ENCODE data around the gene ADCY3.

Gene ADCY3

DNA sequence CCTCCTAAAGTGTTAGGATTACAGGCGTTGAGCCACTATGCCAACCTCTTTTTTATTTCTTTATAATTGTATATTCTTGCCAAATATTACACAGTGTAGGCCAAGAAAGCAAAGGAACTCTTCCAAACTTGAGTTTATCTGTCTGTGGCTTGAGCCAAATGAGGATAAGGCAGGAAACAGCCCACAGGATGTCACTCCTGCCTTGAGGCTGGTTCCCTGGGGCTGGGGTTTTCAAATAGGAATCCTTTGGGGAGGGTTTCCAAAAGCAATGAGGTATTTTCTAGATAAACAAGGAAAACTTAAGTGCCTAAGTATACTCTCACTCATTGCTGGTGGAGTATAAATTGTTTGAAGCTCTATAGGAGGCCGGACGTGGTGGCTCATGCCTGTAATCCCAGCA, 56.4 kb downstream of the ADCY3 start:
- no peak for ATAC-seq
- Mint-ChIP-seq H3K36me3 (ENCODE audit: low read depth) (peaks cover 11% of the 10 kb centered on the region), H3K4me3 (no peak overlapping the region), H3K27me3 (no peaks in the 10 kb centered on the region), H3K4me1 (peaks cover 2% of the 10 kb centered on the region), H3K27ac (no peak overlapping the region), H3K9me3 (no peaks in the 10 kb centered on the region)
- DNase-seq: no peak

DNA sequence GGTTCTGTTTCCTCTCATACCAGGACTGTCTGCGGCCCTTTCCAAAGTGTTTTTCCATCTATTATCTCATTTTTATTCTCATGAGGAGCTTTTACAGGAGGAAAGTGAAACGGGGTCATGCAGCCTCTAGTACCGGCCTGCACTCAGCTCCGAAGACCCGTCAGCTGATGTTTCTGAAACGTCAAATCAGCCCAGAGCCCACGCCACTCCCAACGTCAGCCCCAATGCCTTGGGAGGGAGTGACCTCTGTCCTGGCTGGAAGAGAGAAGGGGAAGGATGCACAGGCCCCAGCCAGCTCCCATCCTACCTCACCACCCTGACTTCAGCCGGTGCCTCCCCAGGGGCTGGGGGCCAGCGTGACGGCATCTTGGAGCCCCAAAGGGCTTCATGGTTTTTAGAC, 58.5 kb downstream of the ADCY3 start:
- DNase-seq (no peak), ATAC-seq (no peak)
- H3K27me3 Mint-ChIP-seq: no peaks in the 10 kb centered on the region
- H3K4me1 Mint-ChIP-seq: no peaks in the 10 kb centered on the region
- H3K36me3 Mint-ChIP-seq (ENCODE audit: low read depth): peaks cover 9% of the 10 kb centered on the region
- no peaks in the 10 kb centered on the region for H3K9me3 Mint-ChIP-seq
- no peak overlapping the region for H3K4me3 Mint-ChIP-seq
- no peak overlapping the region for H3K27ac Mint-ChIP-seq

DNA sequence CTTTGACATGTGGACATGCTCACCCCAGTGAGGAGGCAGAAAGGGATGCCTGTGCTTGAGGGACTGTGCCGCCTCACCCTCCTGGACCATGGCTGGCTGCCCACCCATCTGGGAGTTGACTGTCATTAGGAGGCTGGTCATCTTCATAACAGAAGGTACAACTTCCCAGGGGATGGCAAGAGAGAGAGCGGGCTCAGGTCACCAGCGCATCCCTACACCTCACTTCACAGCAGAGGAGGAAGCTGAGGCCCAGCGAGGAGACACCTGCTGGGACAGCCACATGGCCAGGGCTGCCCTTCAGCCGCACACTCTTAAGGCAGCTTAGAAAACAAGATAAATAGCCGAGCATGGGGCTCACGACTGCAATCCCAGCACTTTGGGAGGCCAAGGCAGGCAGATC, 59.4 kb downstream of the ADCY3 start:
- Mint-ChIP-seq H3K36me3 (ENCODE audit: low read depth) (peaks cover 12% of the 10 kb centered on the region), H3K9me3 (no peaks in the 10 kb centered on the region), H3K4me3 (no peak overlapping the region), H3K27me3 (no peaks in the 10 kb centered on the region), H3K27ac (no peak overlapping the region), H3K4me1 (no peaks in the 10 kb centered on the region)
- ATAC-seq (no peak), DNase-seq (no peak)

DNA sequence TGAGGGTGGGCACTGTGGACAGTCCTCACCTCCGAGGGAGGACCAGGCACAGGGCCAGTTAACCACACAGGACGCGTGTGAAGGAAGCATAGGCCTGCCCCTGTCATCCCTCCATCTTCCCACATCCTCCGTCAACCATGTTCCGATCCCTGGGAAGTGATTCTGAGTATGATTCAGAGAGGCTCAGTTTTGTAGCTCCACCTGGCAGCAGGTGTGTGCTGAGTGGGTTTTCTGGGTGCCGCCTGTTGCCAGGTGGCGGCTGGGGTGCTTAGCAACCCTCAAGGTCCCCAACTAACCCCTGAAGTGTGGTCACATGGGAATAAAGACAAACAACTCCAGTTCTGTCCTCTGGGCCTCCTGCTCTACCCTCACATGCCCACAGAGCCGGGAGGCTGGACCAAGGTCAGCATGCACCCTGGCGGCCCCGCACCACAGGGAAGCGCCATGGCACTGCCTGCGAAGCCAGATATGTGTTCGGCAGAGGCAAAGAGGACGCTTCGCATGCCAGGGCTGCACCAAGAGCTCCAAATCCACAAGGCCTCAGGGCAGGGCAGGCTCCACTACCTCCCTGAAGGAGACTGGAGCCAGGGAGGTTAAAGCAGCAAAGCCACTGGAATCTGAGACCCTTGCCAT, 60.0 kb downstream of the ADCY3 start:
- H3K4me1 Mint-ChIP-seq: no peaks in the 10 kb centered on the region
- H3K36me3 Mint-ChIP-seq (ENCODE audit: low read depth): peaks cover 12% of the 10 kb centered on the region
- no peaks in the 10 kb centered on the region for H3K9me3 Mint-ChIP-seq
- DNase-seq (no peak), ATAC-seq (no peak)
- H3K27ac Mint-ChIP-seq: no peak overlapping the region
- H3K27me3 Mint-ChIP-seq: no peaks in the 10 kb centered on the region
- H3K4me3 Mint-ChIP-seq: no peak overlapping the region

DNA sequence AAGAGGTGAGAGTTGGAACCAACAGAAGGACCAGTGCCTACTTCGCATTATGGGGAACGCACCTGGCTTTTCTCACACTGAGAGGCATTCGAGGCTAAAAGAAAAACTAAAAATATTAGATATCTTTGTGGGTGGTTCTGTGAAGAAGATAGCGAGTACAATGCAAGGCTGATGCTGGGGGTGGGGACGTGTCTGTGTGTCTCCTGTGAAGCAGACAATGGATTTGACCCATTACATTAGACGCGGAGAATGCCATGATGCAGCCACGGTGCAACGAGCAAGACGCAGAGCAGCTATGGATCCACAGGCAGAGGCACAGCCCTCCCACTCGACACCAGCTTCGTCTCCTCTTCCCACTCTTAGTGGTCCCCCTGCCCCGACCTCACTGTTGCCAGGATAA, 61.0 kb downstream of the ADCY3 start:
- Mint-ChIP-seq H3K27me3 (no peaks in the 10 kb centered on the region), H3K4me1 (no peaks in the 10 kb centered on the region), H3K36me3 (ENCODE audit: low read depth) (peaks cover 14% of the 10 kb centered on the region), H3K4me3 (no peak overlapping the region), H3K9me3 (no peaks in the 10 kb centered on the region), H3K27ac (no peak overlapping the region)
- no peak for ATAC-seq
- DNase-seq: no peak

DNA sequence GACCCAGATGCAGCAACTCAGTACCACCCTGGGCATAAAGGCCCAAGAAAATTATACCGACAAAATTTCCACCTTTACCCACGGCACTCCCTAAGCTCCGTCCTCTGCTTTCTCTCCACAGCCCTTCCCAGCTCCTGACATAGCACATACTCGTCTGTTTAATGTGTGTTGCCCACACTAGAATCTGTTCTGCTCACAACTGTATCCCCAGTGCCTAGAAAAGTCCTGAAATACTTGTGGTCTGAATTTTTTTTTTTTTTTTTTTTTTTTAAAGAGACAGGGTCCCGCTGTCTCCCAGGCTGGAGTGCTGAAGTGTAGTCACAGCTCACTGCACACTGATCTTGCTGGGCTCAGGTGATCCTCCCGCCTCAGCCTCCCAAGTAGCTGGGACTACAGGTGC, 62.3 kb downstream of the ADCY3 start:
- Mint-ChIP-seq H3K27ac (no peak overlapping the region), H3K36me3 (ENCODE audit: low read depth) (peaks cover 14% of the 10 kb centered on the region), H3K9me3 (no peaks in the 10 kb centered on the region), H3K4me3 (no peak overlapping the region), H3K4me1 (no peaks in the 10 kb centered on the region), H3K27me3 (no peaks in the 10 kb centered on the region)
- DNase-seq (no peak), ATAC-seq (no peak)

DNA sequence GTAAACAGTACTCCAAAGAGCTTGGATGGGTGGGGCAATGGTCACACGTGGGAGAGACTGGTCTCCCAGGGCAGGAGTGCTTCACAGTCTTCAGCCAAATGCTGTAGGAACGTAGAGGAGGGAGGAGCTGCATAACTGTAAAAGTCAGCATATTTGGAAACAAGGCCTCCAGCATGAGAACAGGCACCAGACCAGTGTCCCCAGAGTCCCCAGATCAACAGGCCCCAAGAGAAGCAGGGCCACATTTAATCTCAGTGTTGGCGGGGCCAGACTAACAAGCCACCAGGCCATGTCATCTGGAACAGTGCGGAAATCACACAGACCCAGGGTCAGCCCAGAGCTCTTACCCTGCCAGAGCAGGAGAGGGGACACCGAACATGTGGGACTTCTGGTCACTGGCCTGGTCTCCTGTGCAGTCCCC, 63.2 kb downstream of the ADCY3 start:
- Mint-ChIP-seq H3K36me3 (ENCODE audit: low read depth) (peaks cover 14% of the 10 kb centered on the region), H3K9me3 (no peaks in the 10 kb centered on the region), H3K27me3 (no peaks in the 10 kb centered on the region), H3K4me1 (no peaks in the 10 kb centered on the region), H3K4me3 (no peak overlapping the region), H3K27ac (no peak overlapping the region)
- no peak for ATAC-seq
- DNase-seq: no peak

DNA sequence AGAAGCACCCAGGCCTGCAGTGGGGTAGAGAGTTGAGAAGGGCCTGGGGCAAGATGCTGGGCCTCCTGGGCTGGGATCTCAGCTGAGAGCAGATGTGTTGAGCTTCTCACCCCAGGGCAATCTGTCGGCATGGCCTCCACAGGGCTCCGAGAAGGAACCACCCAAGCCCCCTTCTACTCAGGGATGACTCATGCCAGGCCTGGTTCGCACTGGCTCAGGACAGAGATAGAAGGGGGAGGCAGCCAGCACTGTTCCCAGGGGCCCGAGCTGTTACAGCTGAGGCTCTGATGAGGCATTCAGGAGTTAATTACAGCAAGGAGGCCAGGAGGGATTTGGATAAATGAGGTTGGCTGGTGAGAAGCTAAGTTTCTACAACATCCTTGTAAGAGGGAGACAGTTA, 64.3 kb downstream of the ADCY3 start:
- Mint-ChIP-seq H3K27ac (no peak overlapping the region), H3K27me3 (no peaks in the 10 kb centered on the region)

DNA sequence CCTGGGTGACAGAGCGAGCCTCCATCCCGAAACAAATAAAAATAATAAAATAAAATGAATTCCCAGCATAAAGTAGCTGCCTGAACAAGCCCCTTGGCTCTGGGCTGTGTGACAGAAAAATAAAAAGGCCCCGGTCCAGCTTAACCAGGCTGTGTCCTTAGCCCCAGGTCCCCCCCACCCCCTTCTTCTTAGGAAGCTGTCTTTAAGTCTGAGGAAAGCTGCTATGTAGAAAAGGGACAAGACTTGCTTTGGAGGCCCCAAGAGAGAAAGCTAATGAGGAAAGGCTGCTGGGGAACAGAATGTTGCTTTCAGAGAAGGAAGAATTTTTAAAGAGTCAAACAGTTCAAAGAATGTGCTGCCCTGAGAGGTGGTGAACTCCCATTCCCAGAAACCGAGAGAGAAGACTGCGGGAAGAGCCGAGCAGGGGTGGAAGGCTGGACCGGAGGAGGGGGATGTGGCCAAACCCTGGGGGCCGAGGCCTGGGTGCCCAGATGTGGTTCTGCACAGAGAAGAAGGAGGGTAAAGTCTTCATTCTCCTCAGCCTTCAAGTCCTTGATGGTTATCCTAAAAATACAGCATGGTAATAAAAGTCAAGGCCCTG, 64.9 kb downstream of the ADCY3 start:
- H3K27me3 Mint-ChIP-seq: no peaks in the 10 kb centered on the region
- no peaks in the 10 kb centered on the region for H3K4me1 Mint-ChIP-seq
- H3K27ac Mint-ChIP-seq: no peak overlapping the region
- ATAC-seq: no peak
- H3K36me3 Mint-ChIP-seq (ENCODE audit: low read depth): peaks cover 14% of the 10 kb centered on the region
- H3K9me3 Mint-ChIP-seq: no peaks in the 10 kb centered on the region
- H3K4me3 Mint-ChIP-seq: no peak overlapping the region
- DNase-seq: no peak

More for the DNA sequence above, 64.3 kb downstream of the ADCY3 start:
- peaks cover 14% of the 10 kb centered on the region for H3K36me3 Mint-ChIP-seq (ENCODE audit: low read depth)
- DNase-seq (no peak), ATAC-seq (no peak)
- no peak overlapping the region for H3K4me3 Mint-ChIP-seq
- H3K9me3 Mint-ChIP-seq: no peaks in the 10 kb centered on the region
- no peaks in the 10 kb centered on the region for H3K4me1 Mint-ChIP-seq

DNA sequence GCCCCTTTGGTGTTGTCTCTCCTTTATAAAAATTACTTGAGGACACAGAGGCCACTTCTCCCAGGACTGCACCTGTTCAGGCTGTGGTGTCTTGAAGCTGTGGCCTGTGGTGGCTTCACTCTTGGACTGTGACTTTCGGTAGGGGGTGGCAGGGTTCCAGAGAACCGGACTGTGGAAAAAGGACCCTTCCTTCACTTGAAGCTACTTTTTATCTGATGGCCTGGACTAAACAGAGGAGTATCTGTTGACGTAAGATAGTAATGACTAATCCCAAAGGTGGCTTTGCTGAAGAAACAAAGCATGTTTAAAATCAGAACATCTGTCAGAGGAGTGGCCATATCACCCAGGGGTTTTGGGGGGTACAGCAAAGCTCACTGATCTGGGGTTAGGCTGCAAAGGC, 66.0 kb downstream of the ADCY3 start:
- no peak overlapping the region for H3K4me3 Mint-ChIP-seq
- no peak overlapping the region for H3K27ac Mint-ChIP-seq
- peaks cover 19% of the 10 kb centered on the region for H3K36me3 Mint-ChIP-seq (ENCODE audit: low read depth)
- no peaks in the 10 kb centered on the region for H3K4me1 Mint-ChIP-seq
- ATAC-seq (no peak), DNase-seq (no peak)
- H3K9me3 Mint-ChIP-seq: no peaks in the 10 kb centered on the region
- no peaks in the 10 kb centered on the region for H3K27me3 Mint-ChIP-seq

DNA sequence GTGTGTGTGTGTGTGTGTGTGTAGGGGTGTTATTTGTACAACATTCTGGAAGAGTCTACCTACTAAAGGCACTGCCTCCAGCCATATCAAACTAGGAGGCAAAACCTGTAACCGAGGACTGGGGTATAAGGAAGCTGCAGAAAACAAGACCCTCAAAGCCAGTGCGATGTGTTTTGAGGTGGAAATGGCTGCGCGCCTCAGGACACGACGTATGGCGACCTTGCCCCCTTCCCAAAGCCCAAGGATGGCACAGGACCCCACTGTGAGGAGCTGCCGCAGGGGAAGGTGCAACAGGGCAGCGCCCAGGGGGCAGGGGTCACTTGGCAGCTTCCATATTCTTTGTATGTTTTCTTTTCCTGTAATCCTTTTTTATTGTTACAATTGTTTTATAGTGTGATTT, 67.0 kb downstream of the ADCY3 start:
- no peak overlapping the region for H3K27ac Mint-ChIP-seq
- peaks cover 15% of the 10 kb centered on the region for H3K36me3 Mint-ChIP-seq (ENCODE audit: low read depth)

DNA sequence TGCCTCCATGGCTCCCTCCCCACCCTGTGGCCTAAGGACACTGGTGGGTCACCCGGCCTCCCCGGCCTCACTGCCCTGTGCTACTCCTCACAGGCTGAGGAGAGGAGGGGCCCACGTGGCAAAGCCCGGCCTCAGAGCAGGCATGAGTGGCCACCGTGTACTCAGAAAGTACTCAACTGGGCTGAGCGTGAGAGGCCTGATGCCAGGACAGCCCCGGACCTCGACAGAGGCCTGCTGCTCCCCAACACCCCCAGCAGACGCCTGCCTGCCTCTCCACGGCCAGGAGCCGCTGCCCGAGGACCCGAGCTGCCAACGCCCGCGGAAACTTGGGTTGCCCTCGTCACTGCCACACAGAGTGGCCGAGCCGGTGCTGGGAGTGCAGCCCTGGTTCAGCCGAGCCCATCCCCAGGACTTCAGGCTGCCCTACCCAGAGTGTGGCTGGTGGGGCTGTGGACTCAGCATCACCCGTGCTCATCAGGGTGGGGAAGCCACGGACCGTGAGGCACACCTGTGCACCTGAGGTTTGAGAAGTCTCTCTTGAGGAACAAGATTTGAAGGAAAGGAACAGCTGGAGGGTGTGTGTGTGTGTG, 67.5 kb downstream of the ADCY3 start:
- Mint-ChIP-seq H3K27me3 (no peaks in the 10 kb centered on the region), H3K9me3 (no peaks in the 10 kb centered on the region), H3K4me1 (no peaks in the 10 kb centered on the region), H3K4me3 (no peak overlapping the region), H3K27ac (no peak overlapping the region), H3K36me3 (ENCODE audit: low read depth) (peaks cover 17% of the 10 kb centered on the region)
- no peak for DNase-seq
- ATAC-seq: no peak

More for the DNA sequence above, 67.0 kb downstream of the ADCY3 start:
- Mint-ChIP-seq H3K4me1 (no peaks in the 10 kb centered on the region), H3K27me3 (no peaks in the 10 kb centered on the region), H3K9me3 (no peaks in the 10 kb centered on the region), H3K4me3 (no peak overlapping the region)
- ATAC-seq: no peak
- DNase-seq: no peak

DNA sequence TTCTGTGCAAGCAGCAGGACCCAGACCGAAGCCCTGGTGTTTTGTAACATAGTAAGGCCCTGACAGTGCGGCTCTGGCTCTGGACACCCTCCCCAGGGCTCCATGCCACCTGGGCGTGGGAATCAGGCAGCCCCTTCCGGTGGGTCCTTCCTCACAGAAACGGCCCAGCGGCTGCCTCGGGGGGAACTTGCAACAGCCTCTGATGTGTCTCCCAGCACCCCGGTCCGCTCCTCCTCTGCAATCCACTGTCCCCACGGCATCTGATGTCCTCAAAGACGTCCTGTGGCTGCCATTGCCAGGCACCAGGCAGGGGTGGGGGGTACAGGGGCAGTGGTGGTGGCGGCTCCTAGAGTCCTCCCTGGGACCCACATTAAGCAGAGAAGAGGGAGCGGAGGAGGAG, 68.0 kb downstream of the ADCY3 start:
- H3K4me1 Mint-ChIP-seq: no peaks in the 10 kb centered on the region
- ATAC-seq (no peak), DNase-seq (no peak)
- no peak overlapping the region for H3K4me3 Mint-ChIP-seq
- no peaks in the 10 kb centered on the region for H3K9me3 Mint-ChIP-seq
- H3K27me3 Mint-ChIP-seq: no peaks in the 10 kb centered on the region
- H3K36me3 Mint-ChIP-seq (ENCODE audit: low read depth): peaks cover 22% of the 10 kb centered on the region
- no peak overlapping the region for H3K27ac Mint-ChIP-seq

DNA sequence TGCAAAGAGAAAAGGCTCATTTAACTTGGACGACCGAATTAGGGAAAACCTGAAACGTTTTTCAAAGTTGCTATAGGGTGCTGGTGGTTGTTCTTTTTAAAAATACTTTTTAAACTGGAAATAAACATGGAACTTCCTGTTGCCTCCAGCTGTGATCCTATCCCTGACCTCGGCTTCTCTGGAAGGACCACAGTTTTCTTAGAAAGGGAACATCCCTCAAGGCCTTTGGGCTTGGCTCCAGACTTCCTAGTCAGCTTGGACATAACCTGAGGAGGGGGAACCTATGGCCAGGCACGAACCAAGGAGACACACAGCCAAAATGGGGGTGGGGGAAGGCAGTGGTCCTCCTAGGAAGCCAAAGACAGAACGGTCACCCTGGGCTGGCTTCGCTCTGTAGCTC, 69.1 kb downstream of the ADCY3 start:
- no peaks in the 10 kb centered on the region for H3K4me1 Mint-ChIP-seq

DNA sequence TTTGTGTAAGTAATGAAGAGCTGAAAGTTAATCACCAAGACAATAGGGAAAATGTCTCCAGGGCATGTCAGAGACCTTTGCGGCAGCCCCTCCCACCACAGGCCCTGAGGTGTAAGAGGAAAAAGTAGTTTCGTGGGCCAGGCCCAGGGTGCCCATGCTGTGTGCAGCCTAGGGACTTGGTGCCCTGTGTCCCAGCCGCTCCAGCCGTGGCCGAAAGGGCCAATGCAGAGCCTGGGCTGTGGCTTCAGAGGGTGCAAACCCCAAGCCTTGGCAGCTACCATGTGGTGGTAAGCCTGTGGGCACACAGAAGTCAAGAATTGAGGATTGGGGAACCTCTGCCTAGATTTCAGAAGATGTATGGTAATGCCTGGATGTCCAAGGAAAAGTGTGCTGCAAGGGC, 74.3 kb downstream of the ADCY3 start:
- H3K9me3 Mint-ChIP-seq: no peaks in the 10 kb centered on the region
- no peak overlapping the region for H3K4me3 Mint-ChIP-seq
- peaks cover 21% of the 10 kb centered on the region for H3K36me3 Mint-ChIP-seq (ENCODE audit: low read depth)
- no peaks in the 10 kb centered on the region for H3K4me1 Mint-ChIP-seq
- ATAC-seq (no peak), DNase-seq (no peak)
- H3K27me3 Mint-ChIP-seq: no peaks in the 10 kb centered on the region
- H3K27ac Mint-ChIP-seq: no peak overlapping the region

More for the DNA sequence above, 69.1 kb downstream of the ADCY3 start:
- no peak for DNase-seq
- no peak overlapping the region for H3K4me3 Mint-ChIP-seq
- no peak for ATAC-seq
- no peaks in the 10 kb centered on the region for H3K27me3 Mint-ChIP-seq
- no peak overlapping the region for H3K27ac Mint-ChIP-seq
- H3K9me3 Mint-ChIP-seq: no peaks in the 10 kb centered on the region
- peaks cover 19% of the 10 kb centered on the region for H3K36me3 Mint-ChIP-seq (ENCODE audit: low read depth)
